ENCODE results near the gene BST2. TPM values are rescaled to one million over a fixed set of nuclear protein-coding genes. Genes with fewer than 3 reads are reported as not detected.

Gene BST2
- total and polyA plus RNA-seq, 9 of the 15 experiments (the other 6 are each of a cell fraction or from before 2014, with no cell fraction given) = 11.2 to 232 (median 151) TPM

DNA sequence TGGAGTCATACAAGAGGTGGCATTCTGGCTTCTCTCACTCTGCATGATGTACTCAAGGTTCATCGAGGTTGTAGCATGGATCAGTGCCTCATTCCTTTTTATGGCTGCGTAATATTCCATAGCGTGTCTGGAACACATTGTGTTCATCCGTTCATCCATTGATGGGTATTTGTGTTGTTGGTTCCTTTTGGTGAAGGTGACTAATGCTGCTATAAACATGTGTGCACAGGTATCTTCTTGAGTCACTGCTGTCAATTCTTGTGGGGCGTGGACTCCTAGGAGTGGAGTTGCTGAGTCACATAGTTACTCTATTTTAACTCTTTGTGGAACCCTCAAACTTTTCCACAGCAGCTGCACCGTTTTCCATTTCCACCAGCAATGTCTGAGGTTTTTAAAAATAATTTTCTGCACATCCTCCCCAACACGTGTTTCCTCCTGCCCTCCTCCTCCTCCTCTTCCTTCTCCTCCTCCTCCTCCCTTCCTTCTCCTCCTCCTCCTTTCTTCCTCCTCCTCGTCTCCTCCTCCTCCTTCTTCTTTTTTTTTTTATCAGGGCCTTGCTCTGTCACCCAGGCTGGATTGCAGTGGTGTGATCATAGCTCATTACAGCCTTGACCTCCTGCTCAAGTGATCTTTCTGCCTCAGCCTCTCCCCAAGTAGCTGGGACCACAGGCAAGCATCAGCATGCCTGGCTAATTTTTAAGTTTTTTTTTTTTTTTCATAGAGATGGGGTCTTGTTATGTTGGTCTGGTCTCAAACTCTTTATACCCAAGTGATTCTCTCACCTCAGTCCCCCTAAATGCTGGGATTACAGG is 45.0 kb upstream of the BST2 start (continued):
- TF ChIP-seq, protein P1, sequence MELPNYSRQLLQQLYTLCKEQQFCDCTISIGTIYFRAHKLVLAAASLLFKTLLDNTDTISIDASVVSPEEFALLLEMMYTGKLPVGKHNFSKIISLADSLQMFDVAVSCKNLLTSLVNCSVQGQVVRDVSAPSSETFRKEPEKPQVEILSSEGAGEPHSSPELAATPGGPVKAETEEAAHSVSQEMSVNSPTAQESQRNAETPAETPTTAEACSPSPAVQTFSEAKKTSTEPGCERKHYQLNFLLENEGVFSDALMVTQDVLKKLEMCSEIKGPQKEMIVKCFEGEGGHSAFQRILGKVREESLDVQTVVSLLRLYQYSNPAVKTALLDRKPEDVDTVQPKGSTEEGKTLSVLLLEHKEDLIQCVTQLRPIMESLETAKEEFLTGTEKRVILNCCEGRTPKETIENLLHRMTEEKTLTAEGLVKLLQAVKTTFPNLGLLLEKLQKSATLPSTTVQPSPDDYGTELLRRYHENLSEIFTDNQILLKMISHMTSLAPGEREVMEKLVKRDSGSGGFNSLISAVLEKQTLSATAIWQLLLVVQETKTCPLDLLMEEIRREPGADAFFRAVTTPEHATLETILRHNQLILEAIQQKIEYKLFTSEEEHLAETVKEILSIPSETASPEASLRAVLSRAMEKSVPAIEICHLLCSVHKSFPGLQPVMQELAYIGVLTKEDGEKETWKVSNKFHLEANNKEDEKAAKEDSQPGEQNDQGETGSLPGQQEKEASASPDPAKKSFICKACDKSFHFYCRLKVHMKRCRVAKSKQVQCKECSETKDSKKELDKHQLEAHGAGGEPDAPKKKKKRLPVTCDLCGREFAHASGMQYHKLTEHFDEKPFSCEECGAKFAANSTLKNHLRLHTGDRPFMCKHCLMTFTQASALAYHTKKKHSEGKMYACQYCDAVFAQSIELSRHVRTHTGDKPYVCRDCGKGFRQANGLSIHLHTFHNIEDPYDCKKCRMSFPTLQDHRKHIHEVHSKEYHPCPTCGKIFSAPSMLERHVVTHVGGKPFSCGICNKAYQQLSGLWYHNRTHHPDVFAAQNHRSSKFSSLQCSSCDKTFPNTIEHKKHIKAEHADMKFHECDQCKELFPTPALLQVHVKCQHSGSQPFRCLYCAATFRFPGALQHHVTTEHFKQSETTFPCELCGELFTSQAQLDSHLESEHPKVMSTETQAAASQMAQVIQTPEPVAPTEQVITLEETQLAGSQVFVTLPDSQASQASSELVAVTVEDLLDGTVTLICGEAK (IDR thresholded peaks at IDR 0.05) = 0 out of 2 replicates have a peak, but pooled peaks have one; percentile 23
- TF ChIP-seq, protein P1 (CRISPR knock-in tag; IDR thresholded peaks at IDR 0.05) = no peak
- TF ChIP-seq, protein P2, sequence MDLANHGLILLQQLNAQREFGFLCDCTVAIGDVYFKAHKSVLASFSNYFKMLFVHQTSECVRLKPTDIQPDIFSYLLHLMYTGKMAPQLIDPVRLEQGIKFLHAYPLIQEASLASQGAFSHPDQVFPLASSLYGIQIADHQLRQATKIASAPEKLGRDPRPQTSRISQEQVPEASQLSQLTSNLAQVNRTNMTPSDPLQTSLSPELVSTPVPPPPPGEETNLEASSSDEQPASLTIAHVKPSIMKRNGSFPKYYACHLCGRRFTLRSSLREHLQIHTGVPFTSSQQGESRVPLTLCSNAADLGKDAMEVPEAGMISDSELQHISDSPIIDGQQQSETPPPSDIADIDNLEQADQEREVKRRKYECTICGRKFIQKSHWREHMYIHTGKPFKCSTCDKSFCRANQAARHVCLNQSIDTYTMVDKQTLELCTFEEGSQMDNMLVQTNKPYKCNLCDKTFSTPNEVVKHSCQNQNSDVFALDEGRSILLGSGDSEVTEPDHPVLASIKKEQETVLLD (IDR thresholded peaks at IDR 0.05) = peak; percentile 58; the same call in 1 of the 2 replicates
- TF ChIP-seq PHF20 (IDR thresholded peaks at IDR 0.05; ENCODE audit: partially characterized antibody) = peak; percentile 50
- TF ChIP-seq NFE2 (IDR thresholded peaks at IDR 0.05; ENCODE audit: low read depth) = peak; percentile 87
- 0 out of 2 replicates have a peak, but pooled peaks have one; percentile 66 for TF ChIP-seq HDAC2 (IDR thresholded peaks at IDR 0.05)
- 0 out of 2 replicates have a peak, but pooled peaks have one; percentile 29 for TF ChIP-seq ZFX (CRISPR knock-in tag; IDR thresholded peaks at IDR 0.05)
- TF ChIP-seq, protein P3, sequence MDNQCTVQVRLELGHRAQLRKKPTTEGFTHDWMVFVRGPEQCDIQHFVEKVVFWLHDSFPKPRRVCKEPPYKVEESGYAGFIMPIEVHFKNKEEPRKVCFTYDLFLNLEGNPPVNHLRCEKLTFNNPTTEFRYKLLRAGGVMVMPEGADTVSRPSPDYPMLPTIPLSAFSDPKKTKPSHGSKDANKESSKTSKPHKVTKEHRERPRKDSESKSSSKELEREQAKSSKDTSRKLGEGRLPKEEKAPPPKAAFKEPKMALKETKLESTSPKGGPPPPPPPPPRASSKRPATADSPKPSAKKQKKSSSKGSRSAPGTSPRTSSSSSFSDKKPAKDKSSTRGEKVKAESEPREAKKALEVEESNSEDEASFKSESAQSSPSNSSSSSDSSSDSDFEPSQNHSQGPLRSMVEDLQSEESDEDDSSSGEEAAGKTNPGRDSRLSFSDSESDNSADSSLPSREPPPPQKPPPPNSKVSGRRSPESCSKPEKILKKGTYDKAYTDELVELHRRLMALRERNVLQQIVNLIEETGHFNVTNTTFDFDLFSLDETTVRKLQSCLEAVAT (IDR thresholded peaks at IDR 0.05) = peak in 1 of 2 experiments; percentile 54; a peak in 1 of 4 replicates
- TF ChIP-seq, protein P4, sequence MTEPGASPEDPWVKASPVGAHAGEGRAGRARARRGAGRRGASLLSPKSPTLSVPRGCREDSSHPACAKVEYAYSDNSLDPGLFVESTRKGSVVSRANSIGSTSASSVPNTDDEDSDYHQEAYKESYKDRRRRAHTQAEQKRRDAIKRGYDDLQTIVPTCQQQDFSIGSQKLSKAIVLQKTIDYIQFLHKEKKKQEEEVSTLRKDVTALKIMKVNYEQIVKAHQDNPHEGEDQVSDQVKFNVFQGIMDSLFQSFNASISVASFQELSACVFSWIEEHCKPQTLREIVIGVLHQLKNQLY (CRISPR knock-in tag; conservative IDR thresholded peaks at IDR 0.05) = no peak
- peak; percentile 65; the same call in 1 of the 2 replicates for TF ChIP-seq MAFK (IDR thresholded peaks at IDR 0.05; ENCODE audit: low read length)
- TF ChIP-seq MAFG (tag; conservative IDR thresholded peaks at IDR 0.05) = peak; percentile 87
- 0 out of 2 replicates have a peak, but pooled peaks have one; percentile 4 for TF ChIP-seq YBX1 (IDR thresholded peaks at IDR 0.05)
- no peak for TF ChIP-seq ZNF717 (CRISPR knock-in tag; IDR thresholded peaks at IDR 0.05)
- TF ChIP-seq JUND (IDR thresholded peaks at IDR 0.05; ENCODE audit: borderline replicate concordance, low read depth, low read length) = peak; percentile 19; the same call in 1 of the 2 replicates
- peak; percentile 67; the same call in 2 of the 3 replicates for TF ChIP-seq JUND (tag; IDR thresholded peaks at IDR 0.05; ENCODE audit: borderline replicate concordance, low read depth, low read length)
